ENCODE results near the gene PDGFA. TPM values are rescaled to one million over a fixed set of nuclear protein-coding genes. Genes with fewer than 3 reads are reported as not detected.

PDGFA gene
- total and polyA plus RNA-seq, 7 experiments from 2014 or later, result 0.16 to 2.6 (median 1.1) TPM; not detected in 3

Other genes starting within 250 kb of the PDGFA start
- gene FOXL3, start 229.7 kb downstream of the PDGFA start, total RNA-seq, result not detected
- gene FOXL3, start 229.7 kb downstream of the PDGFA start, polyA plus RNA-seq, result not detected
- gene DNAAF5, start 206.9 kb upstream of the PDGFA start, total RNA-seq, result 10 to 100 TPM; 12.5 to 25.7 (median 14.6) TPM
- 1 to 10 TPM; 4.0 to 5.8 TPM for gene DNAAF5, start 206.9 kb upstream of the PDGFA start, polyA plus RNA-seq
- 10 to 100 TPM; 18.1 to 51.4 (median 33.1) TPM for gene PRKAR1B, start 207.4 kb upstream of the PDGFA start, total RNA-seq
- gene PRKAR1B, start 207.4 kb upstream of the PDGFA start, polyA plus RNA-seq, result 10 to 100 TPM; 16.1 to 21.2 TPM